Upper lobe of right lung (tissue), 1 donor: Measurements from ENCODE around the gene TNNT3. TPM values are rescaled to one million over a fixed set of nuclear protein-coding genes. Genes with fewer than 3 reads are reported as not detected.

Source experiments
- ATAC-seq: fragments of 200-7000 bp; cut with Tn5 transposase; one replicate; pipeline ENCODE4 v1.9.1; 2020; ENCODE audit warnings: mild to moderate bottlenecking, moderate library complexity
- DNase-seq: peaks from one replicate; pipeline ENCODE4 v3.0.0-alpha.2; 2020
- H3K27ac ChIP-seq: fragments of 200-600 bp; one replicate; pipeline ENCODE4 v1.8.0; 2022
- H3K27me3 ChIP-seq: fragments of 200-600 bp; one replicate; pipeline ENCODE4 v1.8.0; 2022; ENCODE audit warnings: mild to moderate bottlenecking
- H3K36me3 ChIP-seq: fragments of 200-600 bp; one replicate; pipeline ENCODE4 v1.8.0; 2022
- H3K4me1 ChIP-seq: fragments of 200-600 bp; one replicate; pipeline ENCODE4 v1.8.0; 2022
- H3K4me3 ChIP-seq: fragments of 200-600 bp; one replicate; pipeline ENCODE4 v1.8.0; 2022; ENCODE audit warnings: mild to moderate bottlenecking
- H3K9me3 ChIP-seq: fragments of 200-600 bp; one replicate; pipeline ENCODE4 v1.8.0; 2022
- CTCF ChIP-seq: fragments of 200-600 bp; IDR thresholded peaks from one replicate; pipeline ENCODE4 v1.8.0; 2022; ENCODE audit warnings: antibody characterized with exemption
- intact Hi-C: fragments of 100-400 bp; cut with DNase I; formaldehyde crosslinking; loops from one replicate; pipeline ENCODE4 v1.11.0; 2022
- total RNA-seq: library from RNA; stranded (reverse); fragmentation: NEBNext Ultra II Directional; extraction: Animal tissue kit (Norgen Biotek cat#: 25700); gene quantifications from one replicate; pipeline ENCODE4 v1.2.1, GENCODE V29; 2021
- donor health status: DM: no; HTN: yes; CAD: no; lungs with severe emphysema.

Gene TNNT3
- total RNA-seq, 1 donor from 2014 or later = 0.43 TPM

DNA sequence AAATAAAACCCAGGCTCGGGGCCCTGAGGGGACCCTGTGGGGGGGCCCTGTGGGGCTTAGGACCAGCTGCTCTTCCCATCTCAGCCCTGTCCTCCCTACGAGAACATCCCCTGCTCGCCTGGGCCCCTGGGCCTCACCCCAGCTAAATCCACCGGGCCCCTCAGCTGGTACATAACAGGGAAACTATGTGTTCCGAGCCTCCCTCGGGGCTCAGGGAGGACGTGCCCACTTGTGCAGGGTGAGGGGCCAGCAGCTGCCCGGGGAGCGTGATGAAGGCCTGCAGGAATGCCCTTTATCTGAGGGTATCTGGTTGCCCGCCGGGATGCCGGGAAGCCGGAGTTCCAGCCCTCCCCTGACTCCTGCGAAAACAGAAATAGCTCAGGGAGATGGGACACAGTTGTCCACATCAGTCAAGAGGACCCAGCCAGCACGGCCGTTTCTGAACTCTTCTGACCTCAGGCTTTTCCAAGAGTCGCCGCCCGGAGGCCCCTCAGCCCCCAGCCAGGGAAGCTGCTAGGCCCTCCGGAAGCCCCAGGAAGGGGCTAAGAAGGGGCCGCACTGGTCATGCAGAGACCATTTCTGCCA lies 48.2 kb downstream of the TNNT3 start:
- intact Hi-C loops = no loop called here
- H3K36me3 ChIP-seq = no peaks in the 10 kb centered on the region
- H3K27ac ChIP-seq = no peak overlapping the region
- no peak for TF ChIP-seq CTCF
- ATAC-seq (no peak), DNase-seq (no peak)
- no peaks in the 10 kb centered on the region for H3K9me3 ChIP-seq
- no peaks in the 10 kb centered on the region for H3K4me1 ChIP-seq
- no peak overlapping the region for H3K4me3 ChIP-seq
- no peaks in the 10 kb centered on the region for H3K27me3 ChIP-seq

GRCh38 chr11:1968454-1969002 lies 49.0 kb downstream of the TNNT3 start:
- Histone ChIP-seq H3K27ac (no peak overlapping the region), H3K9me3 (no peaks in the 10 kb centered on the region), H3K27me3 (no peaks in the 10 kb centered on the region), H3K4me1 (no peaks in the 10 kb centered on the region), H3K4me3 (no peak overlapping the region), H3K36me3 (no peaks in the 10 kb centered on the region)
- intact Hi-C loops = no loop called here
- ATAC-seq (peak; percentile 46), DNase-seq (no peak)
- no peak for TF ChIP-seq CTCF

GRCh38 chr11:1969035-1969434 lies 49.5 kb downstream of the TNNT3 start:
- intact Hi-C loops = no loop called here
- H3K4me3 ChIP-seq = no peak overlapping the region
- DNase-seq (no peak), ATAC-seq (peak; percentile 30)
- TF ChIP-seq CTCF = no peak
- no peaks in the 10 kb centered on the region for H3K27me3 ChIP-seq
- H3K9me3 ChIP-seq = no peaks in the 10 kb centered on the region
- H3K27ac ChIP-seq = no peak overlapping the region
- H3K4me1 ChIP-seq = no peaks in the 10 kb centered on the region
- no peaks in the 10 kb centered on the region for H3K36me3 ChIP-seq

- Histone ChIP-seq H3K36me3 (no peaks in the 10 kb centered on the region), H3K27ac (no peak overlapping the region), H3K4me1 (no peaks in the 10 kb centered on the region), H3K4me3 (no peak overlapping the region), H3K27me3 (no peaks in the 10 kb centered on the region), H3K9me3 (no peaks in the 10 kb centered on the region)
- intact Hi-C loops = no loop called here
- no peak for TF ChIP-seq CTCF
- DNase-seq = no peak
- no peak for ATAC-seq
Observed at GRCh38 chr11:1969776-1970175, 50.3 kb downstream of the TNNT3 start.

GRCh38 chr11:1970956-1971355 lies 51.5 kb downstream of the TNNT3 start:
- peak; percentile 36 for DNase-seq
- Histone ChIP-seq H3K9me3 (no peaks in the 10 kb centered on the region), H3K4me1 (no peaks in the 10 kb centered on the region), H3K27ac (no peak overlapping the region), H3K36me3 (no peaks in the 10 kb centered on the region), H3K4me3 (no peak overlapping the region), H3K27me3 (no peaks in the 10 kb centered on the region)
- intact Hi-C loops = no loop called here
- TF ChIP-seq CTCF = no peak
- ATAC-seq = no peak

DNA sequence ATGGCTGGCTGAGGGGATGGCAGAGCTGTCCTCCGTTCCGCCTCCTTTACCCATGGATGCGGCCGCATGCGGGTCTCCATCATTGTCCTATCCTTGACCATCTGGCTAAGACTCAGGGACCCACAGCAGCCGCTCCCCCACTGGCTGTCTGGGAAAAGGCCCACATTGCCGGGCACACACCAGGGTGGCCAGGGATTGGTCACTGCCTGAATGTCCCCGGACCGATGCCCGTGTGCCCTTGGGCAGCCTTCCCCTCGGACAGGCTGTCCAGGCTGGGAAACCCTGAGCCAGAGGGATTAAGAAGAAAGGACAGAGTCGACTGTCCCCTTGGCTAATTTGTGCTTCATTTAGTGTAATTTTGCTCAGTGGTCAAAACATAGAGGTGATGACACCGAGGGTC lies 55.7 kb downstream of the TNNT3 start:
- ATAC-seq = no peak
- intact Hi-C loops = no loop called here
- H3K27ac ChIP-seq = no peak overlapping the region
- H3K27me3 ChIP-seq = no peaks in the 10 kb centered on the region
- H3K4me3 ChIP-seq = no peak overlapping the region
- DNase-seq = no peak
- TF ChIP-seq CTCF = no peak
- no peaks in the 10 kb centered on the region for H3K4me1 ChIP-seq
- H3K36me3 ChIP-seq = no peaks in the 10 kb centered on the region
- no peaks in the 10 kb centered on the region for H3K9me3 ChIP-seq
